Activated T-helper 9 cell treated with anti-CD3 and anti-CD28 coated beads, Interleukin-2, amount 50 U/mL, for 16 hours (primary cell): ENCODE data around the gene C17orf50.

ENCODE experiments used
- DNase-seq: peaks from one replicate; pipeline ENCODE4 v3.0.0-alpha.2; 2020; ENCODE audit warnings: low read depth

Gene C17orf50

DNA sequence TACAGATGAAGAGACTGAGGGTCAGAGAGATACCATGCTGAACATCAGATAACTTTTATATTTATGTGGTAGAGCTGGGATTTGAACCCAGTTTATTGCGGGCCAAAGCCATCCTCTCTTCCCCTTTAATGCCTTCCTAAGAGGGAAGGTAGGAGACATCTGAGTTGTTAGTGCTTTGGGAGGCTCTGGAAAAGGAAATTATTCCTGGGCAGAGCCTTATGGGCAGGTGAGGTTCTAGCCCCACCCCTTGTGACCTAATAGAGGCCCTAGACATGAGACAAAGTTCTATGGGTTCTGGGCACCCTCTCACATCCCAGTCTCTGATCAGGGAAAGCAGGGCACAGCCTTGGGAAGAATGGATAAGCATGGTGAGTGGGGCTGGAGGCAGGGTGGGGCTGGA is at the start of gene C17orf50:
Gene C17orf50, plus strand, starts transcription at position 301 of the 400 bp plus-strand sequence. Its CDS starts 55 bp downstream, at position 356.
- DNase-seq, result no peak

DNA sequence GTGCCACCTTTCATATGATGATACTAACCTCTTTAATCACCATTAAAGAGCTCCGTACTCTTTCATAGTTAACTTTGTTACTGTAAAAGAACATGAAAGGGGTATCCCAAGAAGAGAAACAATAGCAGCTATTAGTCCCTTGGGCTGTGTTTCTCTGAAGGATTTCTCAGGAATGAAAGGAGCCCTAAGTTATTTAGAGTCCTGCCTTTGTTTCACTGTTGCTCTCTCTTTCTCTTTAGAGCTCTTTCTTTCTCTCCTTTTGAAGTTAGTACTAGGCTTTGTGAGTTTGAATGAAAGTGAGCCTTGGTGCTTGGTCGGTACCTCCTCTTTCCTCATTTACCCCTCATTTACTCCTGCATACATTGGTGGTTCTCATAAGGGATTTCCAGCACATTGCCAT is 49.7 kb upstream of the C17orf50 start:
- no peak for DNase-seq

DNA sequence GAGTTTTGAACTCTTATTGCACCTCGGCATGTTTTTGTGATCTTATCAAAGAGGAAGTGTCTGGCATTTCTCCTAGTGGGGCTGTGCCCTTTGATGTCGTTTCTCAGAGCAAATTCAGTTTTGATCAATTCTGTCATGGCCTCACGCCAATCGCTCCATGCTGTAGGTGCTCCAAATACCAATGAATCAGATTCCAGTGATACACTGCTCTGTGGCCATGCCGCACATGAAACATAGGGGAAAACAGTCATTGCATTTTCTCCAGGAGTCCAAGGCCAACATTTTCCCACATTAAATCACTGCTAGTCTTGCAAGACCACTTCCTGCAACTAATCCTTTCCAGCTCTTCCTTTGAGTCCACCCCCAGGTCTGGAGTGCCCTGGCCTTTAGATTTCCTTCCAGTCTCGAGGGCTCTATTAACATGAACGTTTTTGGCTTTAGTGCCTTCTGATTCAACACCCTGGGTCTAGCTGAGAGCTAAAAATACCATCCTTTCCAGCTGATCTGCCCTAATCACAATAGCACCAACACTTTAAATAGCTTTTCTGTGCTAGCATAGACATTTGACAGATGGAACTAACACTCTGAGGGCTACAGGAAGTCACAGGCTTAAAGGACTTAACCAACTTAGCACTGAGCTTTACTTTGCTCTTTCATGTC is 47.5 kb upstream of the C17orf50 start:
- DNase-seq, result no peak

DNA sequence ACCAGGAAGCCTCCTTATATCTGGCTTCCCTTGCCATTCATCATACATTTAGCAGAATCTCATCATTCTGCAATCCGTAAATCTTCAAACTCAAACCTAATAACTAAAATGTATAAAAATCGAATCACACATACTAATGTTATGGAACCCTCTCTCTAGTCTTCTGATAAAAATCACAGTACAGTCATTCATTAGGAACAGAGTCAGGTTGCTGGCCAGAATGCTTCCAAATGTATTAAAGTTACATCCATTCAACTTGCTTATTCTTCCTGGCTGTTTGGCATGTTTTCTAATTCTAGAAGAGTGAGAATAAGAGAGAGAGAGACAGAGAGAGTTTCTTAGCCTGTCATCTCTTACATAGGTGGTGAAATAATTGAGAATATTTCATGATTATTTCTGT is 45.7 kb upstream of the C17orf50 start:
- DNase-seq, result no peak

DNA sequence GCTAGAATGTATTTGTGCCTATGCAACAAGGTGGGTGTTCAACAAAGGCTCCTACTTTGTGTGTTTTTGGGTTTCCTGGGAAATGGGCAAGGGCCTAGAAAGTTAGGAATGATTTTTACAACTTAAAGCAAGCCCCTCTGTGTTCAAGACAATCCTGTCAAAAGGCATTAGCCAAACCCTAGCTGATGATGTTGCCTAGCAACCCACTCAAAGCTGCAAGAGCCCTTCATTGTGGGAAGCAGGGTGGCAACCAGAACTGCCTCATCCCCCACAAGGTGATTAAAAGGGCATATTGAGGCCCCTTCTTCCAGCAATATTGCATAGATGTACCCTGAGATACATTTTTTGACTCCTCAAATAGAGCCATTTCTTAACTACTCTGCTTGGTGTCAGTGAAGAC is 45.3 kb upstream of the C17orf50 start:
- no peak for DNase-seq

DNA sequence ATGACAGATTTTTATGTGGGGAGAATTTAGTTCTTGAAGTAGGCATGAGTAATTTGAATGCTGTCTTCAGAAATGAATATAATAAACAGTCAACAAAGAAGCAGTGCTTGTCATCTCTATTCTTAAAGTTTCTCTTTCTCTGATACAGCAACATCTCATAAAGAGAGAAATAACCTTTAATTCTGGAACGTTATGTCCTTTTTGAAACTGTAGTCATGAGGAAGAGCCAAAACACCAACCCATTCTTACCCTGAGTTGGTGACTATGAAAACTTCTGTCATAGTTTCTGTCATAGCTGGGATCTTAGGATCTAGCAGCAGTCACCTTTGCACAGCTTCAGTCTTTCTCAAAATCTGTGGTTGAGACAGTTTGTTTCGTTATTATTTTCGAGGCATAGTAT is 44.5 kb upstream of the C17orf50 start:
- DNase-seq, result no peak

DNA sequence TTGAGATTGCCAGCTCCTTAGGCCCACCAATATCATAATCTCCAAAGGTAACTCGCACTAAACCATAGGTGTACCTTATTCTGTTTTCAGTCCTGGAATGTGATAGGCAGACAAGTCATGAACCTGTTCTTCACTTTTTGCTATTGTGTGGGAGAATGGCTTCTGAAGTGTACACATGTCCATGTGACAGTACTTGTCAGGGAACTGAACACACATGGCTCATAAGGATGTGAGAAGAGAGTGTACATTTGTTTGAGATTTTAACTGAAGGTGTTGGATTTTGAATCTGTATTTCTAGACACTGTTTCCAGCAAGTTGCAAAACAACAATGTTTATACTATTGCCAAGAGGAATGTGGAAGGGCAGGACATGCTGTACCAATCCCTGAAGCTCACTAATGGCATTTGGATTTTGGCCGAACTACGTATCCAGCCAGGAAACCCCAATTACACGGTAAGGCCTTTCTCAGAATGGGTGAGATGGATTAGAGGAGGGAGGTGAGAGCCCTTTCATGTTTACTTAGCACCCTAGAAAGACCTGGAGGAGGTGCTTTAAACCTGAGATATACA is 43.7 kb upstream of the C17orf50 start:
- no peak for DNase-seq

DNA sequence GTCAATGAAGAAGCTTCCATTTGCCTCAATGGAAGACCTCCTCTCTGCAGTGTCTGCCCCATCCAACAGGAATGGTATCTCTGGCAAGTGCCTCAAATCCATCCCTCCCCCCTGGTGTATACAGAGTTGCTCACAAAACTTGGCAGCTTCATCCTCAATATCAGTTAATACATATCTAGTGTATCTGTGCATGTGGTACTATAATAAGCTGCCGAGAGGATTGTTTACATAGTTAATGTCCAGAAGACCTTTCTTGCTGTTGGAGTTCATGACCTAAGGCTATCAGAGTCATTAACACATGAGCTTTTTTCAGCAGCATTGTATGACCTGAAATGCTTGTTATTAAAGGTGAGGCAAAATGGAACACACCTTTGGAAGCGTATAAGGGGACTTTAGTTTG is 43.2 kb upstream of the C17orf50 start:
- DNase-seq, result no peak

DNA sequence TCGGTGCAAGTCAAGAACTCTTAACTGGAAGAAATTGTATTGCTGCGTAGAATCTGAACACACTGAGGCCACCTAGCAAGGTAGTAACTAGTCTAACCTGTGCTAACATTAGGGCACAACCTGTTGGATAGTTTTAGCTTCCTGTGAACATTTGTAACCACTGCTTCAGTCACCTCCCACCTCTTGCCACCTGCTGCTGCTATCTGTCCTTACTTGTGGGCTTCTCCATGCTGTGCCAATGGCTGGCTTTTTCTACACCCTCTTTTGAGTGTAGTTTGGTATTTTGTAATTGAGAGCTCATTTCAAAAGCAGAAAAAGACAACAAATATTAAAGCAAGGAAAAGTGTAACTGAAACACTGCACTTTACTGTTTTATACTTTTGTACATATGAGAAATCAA is 37.0 kb upstream of the C17orf50 start:
- DNase-seq, result no peak

DNA sequence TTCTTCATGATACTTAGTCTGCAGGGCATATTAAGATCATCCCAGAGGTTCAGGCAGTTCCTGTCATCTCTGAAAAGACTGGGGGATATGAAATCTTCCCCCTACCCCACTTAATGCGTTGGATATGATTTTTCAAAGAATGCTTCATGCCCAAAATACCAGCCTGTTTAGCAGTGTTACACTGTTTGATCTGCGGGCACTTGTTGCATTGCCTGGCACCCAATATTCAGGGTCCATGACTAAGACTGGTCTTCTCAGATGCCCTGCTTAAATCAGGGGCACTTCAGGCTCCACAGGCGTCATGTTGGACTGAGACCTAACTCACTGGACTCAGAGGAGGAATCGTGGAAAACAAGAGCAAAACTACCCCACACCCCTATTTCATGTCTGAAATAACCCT is 35.6 kb upstream of the C17orf50 start:
- no peak for DNase-seq

DNA sequence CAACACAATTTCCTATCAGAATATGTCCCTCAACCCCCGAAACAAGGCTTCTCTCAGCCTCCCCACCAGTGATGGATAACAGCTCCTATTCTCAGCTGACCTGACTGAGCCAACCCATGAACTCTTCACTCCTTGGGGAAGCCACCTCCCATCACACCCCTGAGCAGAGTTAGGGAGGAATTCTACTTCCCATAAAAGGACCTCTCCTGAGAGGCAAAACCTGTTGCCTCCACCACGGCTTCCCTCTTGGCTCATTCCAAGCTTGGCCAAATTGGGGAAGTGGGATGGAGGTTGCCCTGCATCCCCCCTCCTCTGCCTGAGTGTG is 34.9 kb upstream of the C17orf50 start:
- no peak for DNase-seq

DNA sequence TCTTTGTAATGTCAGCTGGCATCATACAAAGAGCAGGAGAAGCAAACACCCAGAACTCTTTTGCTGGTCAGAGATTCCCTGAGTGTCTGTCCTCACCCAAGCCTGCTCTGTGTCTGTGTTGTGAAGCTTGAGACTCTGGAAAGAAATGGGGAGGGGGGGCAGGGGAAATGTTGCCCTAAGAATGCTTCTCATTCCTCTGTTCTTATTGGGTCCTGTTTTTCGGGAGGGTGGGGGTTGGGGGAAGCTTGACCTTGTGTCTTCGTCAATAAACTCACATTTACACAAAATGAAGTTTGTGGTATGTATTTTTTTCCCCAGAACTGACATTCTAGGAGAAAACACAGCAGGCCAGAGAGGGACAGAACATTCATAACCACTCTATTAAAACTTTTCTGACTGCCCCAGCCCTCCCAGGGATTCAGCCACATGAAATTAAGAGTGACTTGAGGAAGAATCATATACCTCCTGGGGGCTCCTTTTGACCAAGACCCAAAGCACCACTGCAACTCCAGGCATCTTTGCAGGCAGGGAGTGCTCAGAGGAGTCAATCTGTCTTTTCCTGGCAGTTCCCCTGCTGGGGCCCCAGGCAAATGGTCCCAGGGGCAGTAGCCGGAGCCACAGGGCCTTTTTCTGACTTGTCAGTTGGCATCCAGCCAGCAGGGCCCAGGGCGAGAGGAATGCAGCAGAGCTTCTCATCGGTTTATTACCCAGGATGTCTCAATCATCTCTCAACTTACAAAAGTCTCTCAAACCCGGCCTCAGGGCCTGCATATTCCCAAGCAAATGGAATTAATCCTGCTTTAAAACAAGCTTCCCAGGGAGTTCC is 34.3 kb upstream of the C17orf50 start:
- no peak for DNase-seq

DNA sequence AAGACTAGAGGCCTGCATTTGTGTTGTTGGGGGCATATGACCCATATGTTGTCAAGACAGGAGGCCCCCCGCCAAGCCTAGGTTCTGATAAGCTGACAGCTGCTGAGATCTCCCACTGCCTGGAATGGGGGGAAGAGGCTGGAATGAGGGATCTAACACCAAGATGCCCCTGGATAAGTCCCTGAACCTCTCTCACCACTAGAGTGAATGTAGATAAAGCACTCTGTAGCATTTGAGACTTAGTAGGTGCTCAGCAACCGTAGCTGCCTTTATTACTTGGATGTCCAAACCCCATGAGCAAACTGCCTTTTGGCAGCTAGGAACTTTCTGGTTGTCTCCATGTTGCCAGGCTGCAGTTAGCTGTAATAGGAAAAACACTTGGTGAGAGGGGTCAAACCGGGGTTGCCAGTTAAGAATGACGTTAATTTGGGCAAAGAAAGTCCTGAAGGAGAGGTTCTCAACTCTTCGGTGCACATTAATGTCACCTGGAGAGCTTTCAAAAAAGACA is 33.7 kb upstream of the C17orf50 start:
- no peak for DNase-seq

DNA sequence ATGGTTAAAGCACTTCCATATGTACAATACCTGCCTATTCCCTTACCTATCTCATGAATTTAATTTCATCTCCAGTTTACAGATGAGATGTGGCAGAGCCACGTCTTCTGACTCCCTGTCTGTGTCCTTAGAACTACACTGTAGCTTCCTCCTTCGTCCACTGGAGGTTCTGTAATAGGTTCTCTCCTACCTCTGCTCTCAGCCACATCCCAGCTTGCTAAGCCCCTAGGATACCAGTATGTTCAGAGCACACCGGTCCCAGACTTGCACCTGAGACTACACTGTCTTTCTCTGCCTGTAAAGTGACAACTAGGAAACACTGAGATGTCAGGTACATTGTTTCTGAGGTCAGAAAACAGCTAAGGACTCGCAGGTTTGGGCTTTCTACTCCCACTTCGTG is 33.1 kb upstream of the C17orf50 start:
- no peak for DNase-seq

DNA sequence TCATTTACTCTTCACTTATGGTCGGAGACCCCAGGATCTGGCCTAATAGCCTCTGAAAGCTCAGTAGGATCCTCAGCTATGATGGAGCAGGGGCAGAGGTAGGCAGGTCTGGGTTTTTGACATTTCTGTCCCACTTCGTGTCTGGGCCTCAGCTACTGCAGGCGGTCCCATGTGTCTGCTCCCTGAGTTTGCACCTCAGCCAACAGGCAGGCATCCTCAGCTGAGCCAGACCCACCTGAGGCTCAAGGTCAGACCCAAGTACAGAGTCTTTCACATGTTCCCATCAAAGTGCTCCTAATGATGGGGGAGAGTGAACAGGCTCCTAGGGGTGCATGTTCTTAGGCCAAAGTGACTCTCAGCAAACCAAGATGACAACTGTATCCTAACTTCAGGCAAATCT is 32.1 kb upstream of the C17orf50 start:
- DNase-seq, result no peak

DNA sequence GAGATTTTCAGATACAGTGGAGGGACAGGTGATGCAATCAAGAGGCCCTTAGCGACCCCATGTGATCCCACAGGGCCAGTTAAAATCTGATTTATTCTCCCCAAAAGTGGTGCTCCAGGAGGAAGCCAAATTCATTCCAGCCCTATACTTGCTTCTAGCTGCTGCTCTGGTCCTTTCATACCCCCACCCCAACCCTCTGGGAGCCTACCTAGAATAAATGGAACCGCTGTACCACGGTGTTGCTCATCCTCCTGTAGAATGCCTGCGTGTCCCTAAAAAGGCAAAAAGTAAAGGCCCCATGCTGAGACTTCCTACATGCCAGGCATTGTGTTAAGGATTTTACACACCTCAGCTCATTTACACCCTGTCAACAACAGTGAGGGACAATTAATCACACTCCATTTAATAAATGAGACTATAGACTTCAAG is 31.3 kb upstream of the C17orf50 start:
- DNase-seq, result no peak

DNA sequence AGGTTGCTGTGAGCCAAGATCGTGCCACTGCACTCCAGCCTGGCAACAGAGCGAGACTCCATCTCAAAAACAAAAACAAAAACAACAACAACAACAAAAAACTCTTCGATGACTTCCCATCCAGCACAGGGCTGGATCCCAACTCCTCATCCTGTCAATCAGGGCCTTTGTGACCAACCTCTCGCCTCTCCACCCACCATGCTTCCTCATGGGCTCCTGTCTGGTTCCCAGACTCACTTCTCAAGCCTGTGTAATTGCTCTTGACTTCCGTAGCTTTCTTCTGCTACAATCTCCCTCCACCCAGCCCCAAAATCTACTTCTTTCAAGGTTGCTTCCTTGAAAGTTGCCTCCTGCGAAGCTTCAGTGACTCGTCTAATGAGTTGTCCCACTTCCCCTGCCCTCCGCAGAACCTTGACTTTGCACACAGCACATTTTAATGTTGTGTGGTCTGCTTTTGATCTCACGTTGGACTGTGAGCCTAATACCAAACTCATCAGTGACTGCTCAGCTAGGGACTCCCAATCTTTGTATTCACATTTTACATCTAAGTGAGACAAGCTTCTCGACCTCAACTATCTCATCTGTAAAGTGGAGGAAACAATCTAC is 30.2 kb upstream of the C17orf50 start:
- no peak for DNase-seq

DNA sequence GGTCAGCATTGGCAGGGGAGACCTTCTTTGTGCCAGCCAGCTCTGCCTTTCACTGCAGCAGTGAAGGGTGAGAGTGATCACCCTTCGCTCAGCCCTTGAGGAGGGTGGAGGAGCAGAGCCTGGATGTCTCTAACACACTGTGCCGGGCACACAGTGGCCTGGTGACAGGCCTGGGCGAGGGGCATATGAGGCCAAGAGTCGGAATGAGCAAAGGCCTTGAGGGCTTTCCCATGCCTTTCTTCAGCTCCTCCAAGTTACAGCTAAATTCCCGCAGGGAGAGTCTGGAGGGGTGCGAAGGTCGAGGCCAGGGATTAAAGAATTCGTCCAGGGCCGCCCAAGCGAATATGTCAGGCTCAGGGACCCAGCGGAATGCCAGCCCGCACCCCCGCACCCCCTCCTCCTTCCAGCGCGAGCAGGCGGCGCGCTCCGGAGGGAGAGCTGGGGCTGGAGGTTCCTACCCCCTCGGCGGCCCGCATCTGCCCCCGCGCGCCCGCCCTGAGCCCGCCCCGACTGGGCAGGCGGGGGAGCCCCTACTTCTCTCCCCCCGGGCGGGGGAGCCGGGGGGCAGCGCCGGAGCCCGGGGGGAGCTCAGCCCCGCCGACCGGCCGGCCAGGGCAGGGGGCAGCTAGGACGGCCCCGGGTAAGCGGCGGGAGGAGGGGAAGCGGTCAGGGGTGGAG is 29.3 kb upstream of the C17orf50 start, which contains the start of gene RASL10B:
Gene RASL10B, plus strand, starts transcription at position 401 of the 678 bp plus-strand sequence. CDS start 3,546 bp downstream, outside the sequence.
- DNase-seq, result peak; percentile 23

DNA sequence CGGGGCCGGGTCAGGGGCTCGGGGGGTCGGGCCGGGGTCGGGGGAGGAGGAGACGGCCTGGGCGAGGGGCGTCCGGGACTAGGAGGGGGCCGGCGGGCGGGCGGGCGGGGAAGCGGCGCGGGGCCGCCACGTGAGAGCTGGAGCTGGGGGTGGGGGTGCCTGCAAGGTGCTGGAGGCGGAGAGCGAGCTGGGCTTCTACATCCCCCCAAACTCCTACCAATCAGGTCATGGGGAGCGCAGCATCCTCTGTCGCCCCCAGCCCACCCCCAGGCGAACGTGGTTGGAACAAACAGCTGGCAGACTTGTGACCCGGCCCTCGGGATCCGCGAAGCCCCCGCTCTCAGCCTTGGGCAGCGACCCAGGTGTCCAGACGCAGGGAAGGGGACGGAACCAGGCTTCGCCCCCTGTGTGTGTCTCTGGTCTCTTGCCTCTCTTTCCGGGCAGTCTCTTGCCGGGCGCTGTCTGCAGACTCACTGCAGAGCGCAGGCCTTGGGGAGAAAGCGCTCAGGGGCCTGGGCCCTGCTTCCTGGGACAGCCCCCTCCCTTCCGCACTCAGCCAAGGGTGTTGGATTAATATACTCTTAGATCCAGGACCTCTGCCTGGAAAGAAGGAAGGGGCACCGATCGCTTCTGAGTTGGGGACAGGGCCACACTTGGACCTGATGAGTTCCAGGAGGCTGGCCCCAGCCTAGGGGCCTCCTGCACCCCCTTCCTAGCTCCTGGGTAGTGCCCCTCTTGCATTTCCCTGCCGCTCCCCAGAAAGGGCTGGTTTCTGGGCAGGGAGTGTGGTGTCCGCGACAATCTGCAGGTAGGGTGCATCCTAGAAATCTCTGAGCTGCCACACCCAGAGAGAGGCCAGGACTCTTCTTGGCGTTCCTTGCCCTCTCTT is 28.5 kb upstream of the C17orf50 start:
- no peak for DNase-seq

DNA sequence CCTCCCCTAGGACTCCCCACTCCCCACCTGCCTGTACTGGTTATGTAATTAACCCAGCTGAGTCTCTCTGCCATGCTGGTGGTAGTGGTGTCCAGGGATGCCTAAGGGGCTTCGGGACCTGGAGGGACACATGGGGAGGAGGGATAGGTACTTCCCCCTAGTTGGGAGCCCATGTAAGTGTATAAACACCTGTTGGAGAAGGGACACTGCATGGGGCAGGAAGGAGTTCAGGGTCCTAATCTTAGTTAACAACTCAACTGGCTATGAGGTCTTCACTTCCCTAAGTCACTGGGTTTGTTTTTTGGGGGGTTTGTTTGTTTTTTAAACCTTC is 27.9 kb upstream of the C17orf50 start:
- no peak for DNase-seq

DNA sequence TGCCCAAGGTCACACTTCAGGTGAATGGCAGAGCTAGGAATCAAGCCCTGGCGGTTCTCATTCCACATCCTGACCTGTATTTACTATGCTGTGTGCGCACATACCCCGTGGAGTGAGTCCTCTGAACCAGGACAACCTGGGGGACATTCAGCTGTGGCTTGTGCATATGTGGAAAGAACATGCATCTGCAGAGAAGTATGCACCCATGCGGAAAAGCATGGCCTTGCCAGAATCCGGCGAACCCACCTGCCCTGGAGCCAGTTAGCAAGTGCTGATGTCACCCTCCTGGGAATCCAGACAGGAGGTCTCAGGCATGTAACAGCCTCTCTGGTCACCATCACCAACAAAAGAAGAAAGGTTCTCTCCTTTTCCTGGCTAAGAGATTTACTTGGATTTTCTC is 27.3 kb upstream of the C17orf50 start:
- DNase-seq, result no peak
